MG63 (cell line): ENCODE measurements around the gene FAF1. TPM values are rescaled to one million over a fixed set of nuclear protein-coding genes. Genes with fewer than 3 reads are reported as not detected.
"Not testable (repeated sequence)": the region's sequence is repeated elsewhere in the genome, so short reads cannot be mapped to it uniquely, and the experiment has no call there.

Experiments
- DNase-seq: peaks from one replicate; pipeline ENCODE4 v3.0.0-alpha.2; 2020
- H3K27me3 ChIP-seq: fragments of 250-450 bp; sonication (Bioruptor Pico); 2 replicates; pipeline ENCODE4 v1.5.1; 2020; ENCODE audit warnings: mild to moderate bottlenecking, moderate library complexity
- H3K36me3 ChIP-seq: fragments of 250-450 bp; sonication (Bioruptor Pico); 2 replicates; pipeline ENCODE4 v1.5.1; 2020; ENCODE audit warnings: mild to moderate bottlenecking, moderate library complexity
- H3K4me3 ChIP-seq: fragments of 250-450 bp; sonication (Bioruptor Pico); 2 replicates; pipeline ENCODE4 v1.5.1; 2020; ENCODE audit warnings: mild to moderate bottlenecking, moderate library complexity
- H3K9me3 ChIP-seq: fragments of 250-450 bp; sonication (Bioruptor Pico); 2 replicates; pipeline ENCODE4 v1.5.1; 2020; ENCODE audit warnings: mild to moderate bottlenecking, moderate library complexity
- total RNA-seq: library from RNA; depleted of rRNA; stranded (reverse); fragments of >200 nt; shearing (Covaris generic); gene quantifications from 2 replicates; pipeline ENCODE4 v1.2.3, GENCODE V29; 2014; ENCODE audit warnings: low replicate concordance

The FAF1 gene
- total RNA-seq, 1 experiment from 2014 or later, result 58.6 TPM

GRCh38 chr1:50935276-50935675 lies 24.8 kb downstream of the FAF1 start:
- not testable (repeated sequence) for DNase-seq, H3K27me3 ChIP-seq, H3K4me3 ChIP-seq
- H3K36me3 ChIP-seq, result peaks cover 31% of the 10 kb centered on the region
- H3K9me3 ChIP-seq, result peaks cover 14% of the 10 kb centered on the region

GRCh38 chr1:50934838-50935237 lies 25.2 kb downstream of the FAF1 start:
- no peak for DNase-seq
- Histone ChIP-seq H3K27me3 (no peaks in the 10 kb centered on the region), H3K4me3 (no peak overlapping the region), H3K36me3 (peaks cover 31% of the 10 kb centered on the region), H3K9me3 (peaks cover 14% of the 10 kb centered on the region)

- Histone ChIP-seq H3K9me3 (peaks cover 14% of the 10 kb centered on the region), H3K36me3 (peaks cover 31% of the 10 kb centered on the region)
- not testable (repeated sequence) for DNase-seq, H3K4me3 ChIP-seq, H3K27me3 ChIP-seq
Measured at GRCh38 chr1:50933770-50934169, 26.3 kb downstream of the FAF1 start.

GRCh38 chr1:50932043-50932442 lies 28.0 kb downstream of the FAF1 start:
- H3K27me3 ChIP-seq, H3K4me3 ChIP-seq, DNase-seq: not testable (repeated sequence)
- Histone ChIP-seq H3K9me3 (peaks cover 14% of the 10 kb centered on the region), H3K36me3 (peaks cover 26% of the 10 kb centered on the region)

- Histone ChIP-seq H3K9me3 (peaks cover 12% of the 10 kb centered on the region), H3K27me3 (no peaks in the 10 kb centered on the region), H3K4me3 (no peak overlapping the region), H3K36me3 (peaks cover 25% of the 10 kb centered on the region)
- DNase-seq, result no peak
Measured at GRCh38 chr1:50930965-50931737, 28.9 kb downstream of the FAF1 start.

GRCh38 chr1:50930193-50930592 lies 29.9 kb downstream of the FAF1 start:
- Histone ChIP-seq H3K27me3 (no peaks in the 10 kb centered on the region), H3K4me3 (no peak overlapping the region), H3K9me3 (peaks cover 12% of the 10 kb centered on the region), H3K36me3 (peaks cover 31% of the 10 kb centered on the region)
- no peak for DNase-seq

- H3K27me3 ChIP-seq, result no peaks in the 10 kb centered on the region
- H3K36me3 ChIP-seq, result peaks cover 25% of the 10 kb centered on the region
- DNase-seq, result no peak
- peaks cover 6% of the 10 kb centered on the region for H3K9me3 ChIP-seq
- H3K4me3 ChIP-seq, result no peak overlapping the region
Measured at GRCh38 chr1:50929376-50929958, 30.6 kb downstream of the FAF1 start.

GRCh38 chr1:50923564-50923963 lies 36.5 kb downstream of the FAF1 start:
- H3K36me3 ChIP-seq, result peaks cover 11% of the 10 kb centered on the region
- H3K4me3 ChIP-seq, result no peak overlapping the region
- DNase-seq, result no peak
- H3K27me3 ChIP-seq, result no peaks in the 10 kb centered on the region
- H3K9me3 ChIP-seq, result peaks cover 22% of the 10 kb centered on the region

GRCh38 chr1:50921029-50921428 lies 39.0 kb downstream of the FAF1 start:
- Histone ChIP-seq H3K4me3 (no peak overlapping the region), H3K9me3 (peaks cover 22% of the 10 kb centered on the region), H3K27me3 (no peaks in the 10 kb centered on the region), H3K36me3 (peaks cover 8% of the 10 kb centered on the region)
- DNase-seq, result no peak

GRCh38 chr1:50920409-50920808 lies 39.7 kb downstream of the FAF1 start:
- DNase-seq, result no peak
- Histone ChIP-seq H3K9me3 (peaks cover 22% of the 10 kb centered on the region), H3K4me3 (no peak overlapping the region), H3K36me3 (peaks cover 2% of the 10 kb centered on the region; the same call in 1 of the 2 replicates), H3K27me3 (no peaks in the 10 kb centered on the region)

GRCh38 chr1:50917138-50918137 lies 42.6 kb downstream of the FAF1 start:
- Histone ChIP-seq H3K27me3 (no peaks in the 10 kb centered on the region), H3K36me3 (peaks cover 12% of the 10 kb centered on the region), H3K4me3 (no peak overlapping the region), H3K9me3 (peaks cover 15% of the 10 kb centered on the region)
- no peak for DNase-seq

GRCh38 chr1:50915621-50916020 lies 44.4 kb downstream of the FAF1 start:
- H3K36me3 ChIP-seq, result peaks cover 14% of the 10 kb centered on the region
- H3K27me3 ChIP-seq, result no peaks in the 10 kb centered on the region
- no peak for DNase-seq
- peaks cover 8% of the 10 kb centered on the region for H3K9me3 ChIP-seq
- no peak overlapping the region for H3K4me3 ChIP-seq

- Histone ChIP-seq H3K4me3 (no peak overlapping the region), H3K36me3 (peaks cover 27% of the 10 kb centered on the region), H3K9me3 (peaks cover 2% of the 10 kb centered on the region), H3K27me3 (no peaks in the 10 kb centered on the region)
- DNase-seq, result no peak
Measured at GRCh38 chr1:50913954-50914353, 46.1 kb downstream of the FAF1 start.

GRCh38 chr1:50910356-50910755 lies 49.7 kb downstream of the FAF1 start:
- DNase-seq, H3K9me3 ChIP-seq, H3K27me3 ChIP-seq, H3K4me3 ChIP-seq: not testable (repeated sequence)
- H3K36me3 ChIP-seq, result peaks cover 25% of the 10 kb centered on the region

GRCh38 chr1:50907610-50908009 lies 52.5 kb downstream of the FAF1 start:
- H3K27me3 ChIP-seq, DNase-seq, H3K4me3 ChIP-seq, H3K9me3 ChIP-seq: not testable (repeated sequence)
- peaks cover 17% of the 10 kb centered on the region for H3K36me3 ChIP-seq

- not testable (repeated sequence) for DNase-seq, H3K9me3 ChIP-seq, H3K4me3 ChIP-seq, H3K27me3 ChIP-seq
- H3K36me3 ChIP-seq, result peaks cover 15% of the 10 kb centered on the region
Measured at GRCh38 chr1:50906050-50906449, 54.0 kb downstream of the FAF1 start.

- H3K27me3 ChIP-seq, result no peaks in the 10 kb centered on the region
- H3K36me3 ChIP-seq, result no peaks in the 10 kb centered on the region; the same call in 1 of the 2 replicates
- no peak for DNase-seq
- H3K9me3 ChIP-seq, result peaks cover 6% of the 10 kb centered on the region
- H3K4me3 ChIP-seq, result no peak overlapping the region
Measured at GRCh38 chr1:50902419-50902818, 57.6 kb downstream of the FAF1 start.
